ENCODE data around the gene DDX4.

DDX4 gene

GRCh38 chr5:55823151-55823796 lies 85.4 kb downstream of the DDX4 start:
- DNase-seq (ENCODE audit: low spot score), result no peak

- DNase-seq (ENCODE audit: low spot score), result no peak
Observed at GRCh38 chr5:55829956-55830355, 92.1 kb downstream of the DDX4 start.

GRCh38 chr5:55832446-55832845 lies 94.6 kb downstream of the DDX4 start:
- DNase-seq (ENCODE audit: low spot score), result no peak

GRCh38 chr5:55836191-55836590 lies 98.3 kb downstream of the DDX4 start:
- DNase-seq (ENCODE audit: low spot score), result no peak

- no peak for DNase-seq (ENCODE audit: low spot score)
Observed at GRCh38 chr5:55841976-55842375, 104.1 kb downstream of the DDX4 start.

- DNase-seq (ENCODE audit: low spot score), result no peak
Observed at GRCh38 chr5:55847837-55848236, 110.0 kb downstream of the DDX4 start.

- no peak for DNase-seq (ENCODE audit: low spot score)
Observed at GRCh38 chr5:55848783-55849182, 110.9 kb downstream of the DDX4 start.

- no peak for DNase-seq (ENCODE audit: low spot score)
Observed at GRCh38 chr5:55850839-55851674, 113.2 kb downstream of the DDX4 start, which contains the start of gene IL31RA. Gene IL31RA (plus strand): TSS chr5:55851357. CDS start chr5:55851571, 214 bp downstream.

- DNase-seq (ENCODE audit: low spot score), result no peak
Observed at GRCh38 chr5:55851675-55851979, 113.8 kb downstream of the DDX4 start.

- DNase-seq (ENCODE audit: low spot score), result no peak
Observed at GRCh38 chr5:55852503-55852902, 114.6 kb downstream of the DDX4 start.

GRCh38 chr5:55853041-55853670 lies 115.3 kb downstream of the DDX4 start:
- DNase-seq (ENCODE audit: low spot score), result no peak

- DNase-seq (ENCODE audit: low spot score), result no peak
Observed at GRCh38 chr5:55853818-55854217, 116.0 kb downstream of the DDX4 start.

GRCh38 chr5:55855509-55855908 lies 117.6 kb downstream of the DDX4 start:
- DNase-seq (ENCODE audit: low spot score), result no peak

GRCh38 chr5:55856516-55857246 lies 118.8 kb downstream of the DDX4 start:
- no peak for DNase-seq (ENCODE audit: low spot score)

GRCh38 chr5:55857247-55857640 lies 119.4 kb downstream of the DDX4 start:
- no peak for DNase-seq (ENCODE audit: low spot score)

GRCh38 chr5:55858104-55858503 lies 120.2 kb downstream of the DDX4 start:
- DNase-seq (ENCODE audit: low spot score), result no peak

GRCh38 chr5:55860288-55860687 lies 122.4 kb downstream of the DDX4 start:
- DNase-seq (ENCODE audit: low spot score), result no peak

- no peak for DNase-seq (ENCODE audit: low spot score)
Observed at GRCh38 chr5:55860709-55861108, 122.8 kb downstream of the DDX4 start.

- no peak for DNase-seq (ENCODE audit: low spot score)
Observed at GRCh38 chr5:55864606-55865541, 127.0 kb downstream of the DDX4 start.

- no peak for DNase-seq (ENCODE audit: low spot score)
Observed at GRCh38 chr5:55865831-55866230, 128.0 kb downstream of the DDX4 start.

GRCh38 chr5:55866485-55866884 lies 128.6 kb downstream of the DDX4 start:
- no peak for DNase-seq (ENCODE audit: low spot score)

Data from hematopoietic multipotent progenitor cell treated with erythropoietin and hydrocortisone succinate and interleukin-3 and kit ligand, for 15 days (in vitro differentiated cells).